Measurements from ENCODE around the gene GATAD2A. TPM values are rescaled to one million over a fixed set of nuclear protein-coding genes. Genes with fewer than 3 reads are reported as not detected.

GATAD2A gene
- polyA plus RNA-seq, 1 experiment, result 24.2 TPM

- H3K27me3 ChIP-seq (ENCODE audit: control insufficient read depth, insufficient read depth, low read length), result no peaks in the 10 kb centered on the region
- CTCF ChIA-PET, result interaction anchor here (0.8 to 7.4 kb wide), 4 partner anchors 23 to 132 kb away, joined by 3 to 103 read pairs (median 43); partner anchors contain the start of gene GMIP
- no peak overlapping the region for H3K4me3 ChIP-seq (ENCODE audit: low read depth, low read length)
- POLR2A ChIA-PET, result no interaction called here
- no peak for DNase-seq (ENCODE audit: low read depth)
- peaks cover 14% of the 10 kb centered on the region for H3K36me3 ChIP-seq (ENCODE audit: control insufficient read depth, insufficient read depth, low read length)
- no peak for TF ChIP-seq CTCF (IDR thresholded peaks at IDR 0.05; ENCODE audit: insufficient read depth, low read depth, low read length)
Measured at GRCh38 chr19:19529783-19530422, 124.4 kb downstream of the GATAD2A start.

GRCh38 chr19:19530423-19530804 lies 124.9 kb downstream of the GATAD2A start:
- no peak for TF ChIP-seq CTCF (IDR thresholded peaks at IDR 0.05; ENCODE audit: insufficient read depth, low read depth, low read length)
- POLR2A ChIA-PET, result no interaction called here
- peaks cover 14% of the 10 kb centered on the region for H3K36me3 ChIP-seq (ENCODE audit: control insufficient read depth, insufficient read depth, low read length)
- no peaks in the 10 kb centered on the region for H3K27me3 ChIP-seq (ENCODE audit: control insufficient read depth, insufficient read depth, low read length)
- H3K4me3 ChIP-seq (ENCODE audit: low read depth, low read length), result no peak overlapping the region
- CTCF ChIA-PET, result interaction anchor here (0.8 to 7.4 kb wide), 3 partner anchors 22 to 114 kb away, joined by 3 to 103 read pairs (median 83); partner anchors contain the start of gene GMIP
- no peak for DNase-seq (ENCODE audit: low read depth)

- no peak for TF ChIP-seq CTCF (IDR thresholded peaks at IDR 0.05; ENCODE audit: insufficient read depth, low read depth, low read length)
- H3K4me3 ChIP-seq (ENCODE audit: low read depth, low read length), result no peak overlapping the region
- no peak for DNase-seq (ENCODE audit: low read depth)
- H3K36me3 ChIP-seq (ENCODE audit: control insufficient read depth, insufficient read depth, low read length), result peaks cover 11% of the 10 kb centered on the region
- ChIA-PET POLR2A (no interaction called here), CTCF (interaction anchor here (0.8 to 7.4 kb wide), 3 partner anchors 22 to 114 kb away, joined by 3 to 103 read pairs (median 83); partner anchors contain the start of gene GMIP)
- no peaks in the 10 kb centered on the region for H3K27me3 ChIP-seq (ENCODE audit: control insufficient read depth, insufficient read depth, low read length)
Measured at GRCh38 chr19:19530889-19531288, 125.4 kb downstream of the GATAD2A start.

GRCh38 chr19:19531951-19532805 lies 126.7 kb downstream of the GATAD2A start:
- POLR2A ChIA-PET, result no interaction called here
- DNase-seq (ENCODE audit: low read depth), result no peak
- CTCF ChIA-PET, result interaction anchor here (0.6 to 7.4 kb wide), 34 partner anchors 9 to 428 kb away, joined by 3 to 103 read pairs (median 5); partner anchors contain the start of genes GMIP, LPAR2, NDUFA13 and TSSK6
- no peak overlapping the region for H3K4me3 ChIP-seq (ENCODE audit: low read depth, low read length)
- H3K36me3 ChIP-seq (ENCODE audit: control insufficient read depth, insufficient read depth, low read length), result peaks cover 10% of the 10 kb centered on the region
- peak; percentile 98 for TF ChIP-seq CTCF (IDR thresholded peaks at IDR 0.05; ENCODE audit: insufficient read depth, low read depth, low read length)
- no peaks in the 10 kb centered on the region for H3K27me3 ChIP-seq (ENCODE audit: control insufficient read depth, insufficient read depth, low read length)
